Measurements from ENCODE around the gene LTBP3.
"Not testable (repeated sequence)": the region's sequence is repeated elsewhere in the genome, so short reads cannot be mapped to it uniquely, and the experiment has no call there.

Gene LTBP3

DNA sequence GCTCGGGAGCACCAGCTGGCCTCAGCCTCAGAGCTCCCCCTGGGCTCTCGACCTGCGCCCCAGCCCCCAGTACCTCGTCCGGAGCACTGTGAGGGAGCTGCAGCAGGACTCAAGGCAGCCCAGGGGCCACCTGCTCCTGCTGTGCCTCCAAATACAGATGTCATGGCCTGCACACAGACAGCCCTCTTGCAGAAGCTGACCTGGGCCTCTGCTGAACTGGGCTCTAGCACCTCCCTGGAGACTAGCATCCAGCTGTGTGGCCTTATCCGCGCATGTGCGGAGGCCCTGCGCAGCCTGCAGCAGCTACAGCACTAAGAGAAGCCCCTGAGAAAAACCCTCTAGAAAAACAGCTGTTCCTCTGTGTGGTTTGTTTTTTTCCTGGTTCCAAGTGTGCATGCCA lies 13.3 kb upstream of the LTBP3 start:
- no peak for DNase-seq (ENCODE audit: low read depth)

DNA sequence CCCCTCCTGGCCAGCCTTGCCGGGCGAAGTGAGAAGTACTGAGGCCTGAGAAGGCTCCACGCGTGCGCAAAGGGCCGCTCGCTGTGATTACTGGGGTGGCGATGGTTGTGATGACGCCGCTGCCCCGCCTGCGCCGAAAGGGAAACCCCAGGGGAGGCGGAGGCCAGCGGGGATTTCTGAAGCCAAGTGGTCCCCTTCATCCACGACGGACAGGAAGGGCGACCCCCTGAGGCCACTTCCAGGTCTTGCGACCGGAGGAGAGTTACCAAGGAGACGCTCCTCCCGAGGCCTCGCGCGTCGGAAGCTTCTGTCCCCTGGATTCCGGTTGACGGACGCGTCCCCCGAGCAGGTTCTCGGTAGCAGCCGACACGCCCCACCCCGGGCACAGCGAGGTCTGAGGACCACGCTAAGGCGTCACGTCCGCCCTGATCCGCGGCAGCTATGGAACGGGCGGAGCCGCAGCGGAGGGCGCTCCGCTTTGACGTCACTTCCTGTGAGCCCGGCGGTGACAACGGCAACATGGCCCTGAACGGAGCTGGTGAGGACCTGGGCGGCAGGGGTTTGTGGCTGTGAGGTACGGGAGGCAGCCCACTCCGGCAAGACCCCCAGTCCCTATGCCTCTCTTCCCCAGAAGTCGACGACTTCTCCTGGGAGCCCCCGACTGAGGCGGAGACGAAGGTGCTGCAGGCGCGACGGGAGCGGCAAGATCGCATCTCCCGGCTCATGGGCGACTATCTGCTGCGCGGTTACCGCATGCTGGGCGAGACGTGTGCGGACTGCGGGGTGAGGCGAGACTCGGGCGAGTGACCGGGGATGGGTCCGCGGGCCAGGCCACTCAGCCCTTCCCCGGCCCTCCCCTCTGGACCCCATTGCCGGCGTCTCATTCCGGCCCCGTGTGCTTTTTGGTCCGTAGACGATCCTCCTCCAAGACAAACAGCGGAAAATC lies 12.1 kb upstream of the LTBP3 start, which contains the start of gene ZNRD2:
ZNRD2 (plus strand) TSS at position 505 of the 946 bp plus-strand sequence; CDS start at position 520, 15 bp downstream.
- peak; percentile 97 for DNase-seq (ENCODE audit: low read depth)

DNA sequence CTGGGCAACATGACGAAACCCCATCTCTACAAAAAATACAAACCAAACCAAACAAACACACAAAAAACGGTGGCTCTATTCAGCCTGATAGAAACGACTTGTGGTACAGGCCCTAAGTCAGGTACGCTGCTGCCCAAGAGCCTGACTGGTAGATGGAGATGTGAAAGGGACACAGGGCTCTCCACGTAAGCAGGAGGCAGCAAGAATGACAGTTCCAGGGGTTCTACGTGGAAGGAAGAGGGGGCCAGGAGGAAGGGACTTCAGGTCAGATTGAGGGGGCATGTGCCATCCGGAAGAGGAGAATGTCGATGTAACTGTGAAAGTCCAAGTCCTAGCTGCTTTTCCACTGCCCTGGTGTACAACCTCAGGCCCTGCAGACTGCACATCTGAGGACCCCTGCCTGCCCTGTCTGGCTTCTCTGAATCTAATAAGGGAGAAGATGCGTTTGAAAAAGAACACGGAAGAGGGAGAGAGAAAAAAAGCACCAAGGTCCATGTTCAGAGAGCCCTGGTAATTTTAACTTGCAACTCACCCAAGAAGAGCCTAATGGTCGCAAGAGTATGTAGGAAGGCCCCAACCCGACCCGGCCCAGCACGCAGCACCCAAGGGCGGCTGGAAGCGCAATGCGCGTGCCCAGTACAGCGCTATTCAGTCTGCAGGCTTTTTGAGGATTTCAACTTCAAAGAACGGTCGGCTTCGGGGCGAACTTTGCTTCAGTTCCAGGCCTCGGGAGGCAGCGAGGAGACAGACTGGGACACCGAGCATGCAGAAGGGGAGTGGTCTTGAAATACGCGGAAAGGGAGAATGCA lies 11.2 kb upstream of the LTBP3 start:
- no peak for DNase-seq (ENCODE audit: low read depth)

DNA sequence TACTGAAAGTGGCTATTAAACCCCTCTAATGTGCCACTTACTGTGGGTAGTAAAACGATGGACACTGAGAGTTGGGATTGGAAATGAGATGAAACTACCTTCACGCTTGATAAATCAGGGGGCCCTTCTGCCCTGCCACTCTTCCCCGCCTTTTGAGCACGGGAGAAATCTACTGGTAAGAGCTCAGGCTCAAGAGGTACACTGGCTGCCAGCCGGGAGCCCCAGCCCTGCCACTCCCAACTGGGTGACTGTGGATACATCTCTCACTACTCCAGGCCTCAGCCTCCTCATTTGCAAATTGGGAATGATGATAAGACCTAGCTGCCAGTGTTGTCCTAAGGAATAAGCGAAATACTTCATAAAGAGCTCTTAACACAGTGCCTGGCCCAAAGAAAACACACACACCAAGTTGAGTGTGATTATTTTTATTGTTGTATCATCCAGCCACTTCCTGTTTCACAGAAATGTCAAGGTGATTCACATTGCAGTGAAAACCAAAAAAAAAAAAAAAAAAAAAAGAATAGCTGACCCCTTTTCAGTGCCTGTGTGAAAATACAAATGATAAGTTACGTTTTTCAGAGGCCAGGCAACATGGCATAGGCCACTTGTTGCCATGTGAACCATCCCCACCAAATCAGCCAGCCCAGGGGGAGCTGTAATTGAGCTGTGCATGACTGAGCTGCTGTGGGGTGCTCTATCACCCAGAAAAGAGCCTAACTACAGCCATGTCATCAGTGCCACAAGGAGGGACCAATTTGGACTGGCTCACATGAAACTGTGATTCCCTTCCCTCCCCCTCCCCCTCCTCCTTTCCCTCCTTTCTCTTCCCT lies 7.7 kb upstream of the LTBP3 start:
- DNase-seq (ENCODE audit: low read depth): no peak

DNA sequence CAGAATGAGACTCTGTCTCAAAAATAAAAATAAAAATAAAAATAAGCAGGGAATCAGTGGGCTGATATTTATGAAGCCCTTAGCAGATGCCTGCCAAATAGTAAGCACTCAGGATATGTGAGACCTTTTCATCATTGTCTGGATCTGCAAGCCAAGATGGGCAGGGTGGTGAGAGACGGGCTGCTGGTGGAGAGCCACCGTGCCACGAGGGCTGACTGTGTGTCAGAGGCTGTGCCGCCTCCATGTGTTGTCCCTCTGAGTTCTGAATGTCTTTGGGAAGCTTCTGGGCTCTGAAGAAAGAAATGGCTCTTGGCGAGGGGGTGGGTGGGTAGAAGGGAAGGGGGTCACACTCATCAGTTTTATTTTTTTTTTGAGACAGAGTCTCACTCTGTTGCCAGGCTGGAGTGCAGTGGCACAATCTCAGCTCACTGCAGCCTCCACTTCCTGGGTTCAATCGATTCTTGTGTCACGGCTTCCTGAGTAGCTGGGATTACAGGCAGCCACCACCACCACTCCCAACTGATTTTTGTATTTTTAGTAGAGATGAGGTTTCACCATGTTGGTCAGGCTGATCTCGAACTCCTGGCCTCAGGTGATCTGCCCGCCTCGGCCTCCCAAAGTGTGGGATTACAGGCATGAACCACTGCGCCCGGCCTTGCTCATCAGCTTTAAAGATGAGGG lies 6.9 kb upstream of the LTBP3 start:
- not testable (repeated sequence) for DNase-seq (ENCODE audit: low read depth)

DNA sequence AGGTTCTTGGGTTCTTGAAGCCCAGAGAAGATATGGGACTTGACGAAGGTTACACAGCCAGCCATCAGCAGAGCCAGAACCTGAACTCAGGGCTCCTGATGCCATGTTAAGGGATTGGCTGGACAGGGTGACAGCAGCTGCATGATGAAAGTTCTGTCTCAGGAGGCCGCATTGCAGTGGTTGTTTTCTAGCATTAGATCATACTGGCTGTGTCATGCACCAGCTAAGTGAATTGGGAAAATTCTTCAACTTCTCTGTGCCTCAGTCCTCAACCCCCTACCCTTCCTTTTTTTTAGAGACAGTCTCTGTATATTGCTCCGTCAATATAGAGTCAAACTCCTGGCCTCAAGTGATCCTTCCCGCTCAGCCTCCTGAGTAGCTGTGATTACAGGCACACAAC lies 5.4 kb upstream of the LTBP3 start:
- no peak for DNase-seq (ENCODE audit: low read depth)

DNA sequence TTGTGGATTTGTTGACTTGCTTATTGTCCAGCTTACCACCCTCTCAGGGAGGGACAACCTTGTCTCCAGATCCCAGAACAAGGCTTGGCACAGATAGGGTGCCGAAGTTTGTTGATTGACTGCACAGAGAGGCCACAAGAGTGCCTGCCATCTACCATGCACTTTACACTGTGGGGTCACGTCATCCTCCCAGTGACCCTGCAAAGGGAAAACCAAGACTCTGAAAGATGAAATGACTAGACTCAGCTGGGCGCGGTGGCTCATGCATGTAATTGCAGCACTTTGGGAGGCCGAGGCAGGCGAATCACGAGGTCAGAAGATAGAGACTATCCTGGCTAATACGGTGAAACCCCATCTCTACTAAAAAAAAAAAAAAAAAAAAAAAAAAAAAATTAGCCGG lies 4.6 kb upstream of the LTBP3 start:
- DNase-seq (ENCODE audit: low read depth): no peak

DNA sequence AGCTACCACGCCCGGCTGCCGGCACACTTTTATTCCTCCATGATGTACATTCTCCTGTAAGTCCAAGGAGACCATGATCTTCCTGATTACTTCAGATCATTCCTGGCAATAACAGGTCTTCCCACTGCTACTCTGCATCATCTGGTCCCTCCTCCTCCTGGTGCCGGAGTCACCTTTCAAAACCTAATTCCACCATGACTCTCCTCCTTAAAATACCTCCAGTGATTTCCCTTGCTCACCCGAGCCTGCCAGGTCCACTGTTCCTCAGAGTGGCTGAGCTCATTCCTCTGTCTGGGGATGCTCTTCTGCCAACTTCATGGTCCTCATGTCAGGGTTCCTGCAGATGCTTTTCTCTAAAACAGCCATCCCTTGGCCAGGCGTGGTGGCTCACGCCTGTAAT lies 3.9 kb upstream of the LTBP3 start:
- no peak for DNase-seq (ENCODE audit: low read depth)

DNA sequence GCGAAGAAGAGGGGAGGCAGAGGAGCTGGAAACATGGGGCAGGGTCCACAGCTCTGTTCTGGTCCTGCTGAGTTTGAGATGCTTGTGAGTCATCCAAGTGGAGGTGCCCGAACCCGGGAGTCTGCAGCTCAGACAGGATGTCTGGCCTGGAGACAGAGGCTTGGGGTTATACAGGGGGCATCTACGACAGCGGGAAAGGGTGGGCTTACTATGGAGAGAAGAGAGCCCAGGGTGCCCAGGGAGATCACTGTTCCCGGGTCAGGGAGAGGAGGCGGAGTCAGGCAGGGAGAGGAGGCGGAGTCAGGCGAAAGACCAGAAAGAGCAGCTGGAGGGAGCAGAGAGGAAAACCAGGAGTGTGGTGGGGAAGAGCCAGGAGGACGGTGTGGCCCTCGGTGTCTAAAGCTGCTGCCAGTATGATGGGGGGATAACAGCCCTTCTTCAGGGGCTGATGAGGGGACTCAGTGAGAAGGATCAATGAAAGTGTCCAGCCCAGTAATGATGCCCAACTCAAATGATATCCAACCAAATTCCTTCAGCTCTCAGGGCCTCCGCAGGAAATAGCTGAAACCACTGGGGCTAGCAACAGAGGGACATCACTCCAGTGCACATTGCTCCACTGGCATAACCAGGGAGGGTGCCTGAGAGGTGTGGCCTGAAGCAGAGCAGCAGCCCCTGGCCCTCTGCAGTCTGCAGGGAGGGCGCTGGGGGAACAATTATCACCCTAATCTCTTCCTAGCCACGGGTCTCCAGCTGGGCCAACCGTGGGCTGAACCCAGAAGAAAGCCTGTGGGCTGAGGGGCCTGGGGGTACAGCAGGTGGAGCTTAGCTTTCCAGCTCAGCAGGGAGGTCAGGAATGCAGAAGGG lies 2.6 kb upstream of the LTBP3 start:
- DNase-seq (ENCODE audit: low read depth): no peak

DNA sequence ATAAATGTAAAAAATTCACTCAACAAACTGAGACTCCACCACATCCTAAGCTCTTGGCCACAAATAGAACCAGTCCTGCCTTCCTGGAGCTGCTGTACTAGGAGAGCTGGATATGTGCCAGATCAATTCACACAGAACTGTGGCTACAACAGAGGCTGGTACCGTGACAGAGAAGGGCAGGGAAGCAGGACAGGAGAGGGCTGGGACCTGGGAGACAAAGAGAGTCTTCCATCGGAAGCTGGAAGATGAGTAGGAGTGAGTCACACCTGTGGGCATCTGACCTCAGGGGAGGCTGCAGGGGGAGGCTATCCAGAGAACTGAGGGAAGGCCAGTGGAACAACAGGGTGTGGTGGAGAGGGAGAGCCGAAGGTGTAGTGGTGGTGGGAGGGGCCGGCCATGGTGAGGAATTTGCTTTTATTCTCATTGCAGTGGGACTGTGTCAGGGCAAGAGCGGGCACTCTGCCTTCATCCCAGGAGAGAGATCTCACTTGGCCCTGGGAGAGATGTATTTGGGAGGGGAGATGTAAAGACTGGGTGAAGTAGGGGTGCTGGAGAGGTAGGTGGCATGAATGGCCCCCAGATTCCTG lies 1.9 kb upstream of the LTBP3 start:
- DNase-seq (ENCODE audit: low read depth): no peak

DNA sequence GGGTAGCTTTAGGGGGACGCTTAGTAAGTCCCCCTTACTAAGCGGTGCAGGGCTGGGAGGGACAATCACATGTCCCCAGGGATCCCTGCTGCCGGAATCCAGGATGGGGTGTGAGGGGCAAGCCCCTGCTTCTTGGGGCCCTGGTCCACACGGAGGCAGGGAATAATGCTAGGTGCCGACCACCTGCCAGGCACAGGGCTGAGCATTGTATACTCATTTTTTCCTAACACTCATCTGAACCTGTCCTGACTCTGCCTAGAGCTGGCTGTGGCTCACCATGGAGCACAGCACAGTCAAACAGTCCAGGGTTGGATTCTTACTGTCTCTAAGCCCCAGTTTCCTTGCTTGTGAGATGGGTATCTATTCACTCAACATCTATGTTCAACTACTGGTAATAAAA lies 1.4 kb upstream of the LTBP3 start:
- no peak for DNase-seq (ENCODE audit: low read depth)

DNA sequence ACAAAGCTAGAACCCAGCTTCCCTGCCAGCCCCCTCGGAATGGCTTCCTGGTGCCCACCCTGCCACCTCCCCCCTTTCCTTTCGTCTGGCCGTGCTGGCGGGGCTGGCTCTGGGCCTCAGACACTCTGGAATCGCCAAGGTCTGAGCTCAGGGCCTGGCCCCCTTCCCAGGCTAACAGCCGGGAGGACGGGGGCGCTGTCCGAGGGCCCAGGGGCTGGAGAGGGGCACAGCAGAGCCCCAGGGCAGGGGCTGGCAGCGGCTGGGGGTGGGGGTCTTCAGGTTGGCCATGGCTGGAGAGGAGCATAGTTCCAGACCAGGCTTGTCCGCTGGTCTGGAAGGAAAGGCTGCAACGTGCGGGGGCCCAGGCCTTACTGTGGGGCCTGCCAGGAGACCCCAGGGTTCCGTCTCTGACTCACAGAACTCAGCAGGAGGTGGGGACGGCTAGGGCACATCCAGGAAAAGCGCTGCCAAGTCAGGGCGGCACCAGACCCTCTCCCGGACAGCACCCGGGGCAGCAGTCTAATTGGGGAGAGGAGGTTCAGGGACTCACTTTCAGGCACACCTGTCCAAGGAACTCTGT lies 861 bp upstream of the LTBP3 start:
- DNase-seq (ENCODE audit: low read depth): no peak

DNA sequence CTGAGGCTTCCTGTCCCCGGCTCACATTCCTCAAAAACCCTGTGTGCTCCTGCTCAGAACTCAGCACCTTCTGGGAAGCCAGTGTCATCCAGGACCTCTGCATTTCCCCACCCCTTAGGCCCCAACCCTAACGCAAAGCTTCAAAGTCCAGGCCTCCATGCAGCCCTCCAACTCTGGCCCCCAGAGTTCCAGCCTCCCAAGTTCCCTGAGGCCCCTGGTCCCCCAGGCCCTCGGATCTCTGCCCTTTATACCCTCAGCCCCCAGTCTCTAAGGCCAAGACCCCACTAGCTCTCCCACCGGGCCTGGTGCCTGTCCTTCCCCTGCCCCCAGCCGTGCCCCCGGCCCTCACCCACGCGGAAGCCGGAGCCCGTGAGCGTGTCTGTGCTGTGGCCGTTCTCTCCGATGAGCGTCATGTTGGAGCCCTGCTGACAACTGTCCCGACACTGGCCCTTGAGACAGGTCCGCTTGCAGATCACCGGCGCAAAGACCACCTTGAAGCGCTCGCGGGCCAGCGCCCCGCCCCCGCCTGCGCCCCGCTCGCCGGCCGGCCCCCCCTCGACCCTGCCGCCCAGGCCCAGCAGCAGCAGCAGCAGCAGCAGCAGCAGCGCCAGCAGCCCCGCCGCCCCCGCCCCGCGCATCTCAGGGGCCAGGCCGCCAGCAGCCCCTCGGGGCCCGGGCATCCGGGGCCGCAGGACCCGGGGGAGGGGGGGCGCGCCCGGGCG lies 718 bp downstream of the LTBP3 start:
- no peak for DNase-seq (ENCODE audit: low read depth)

DNA sequence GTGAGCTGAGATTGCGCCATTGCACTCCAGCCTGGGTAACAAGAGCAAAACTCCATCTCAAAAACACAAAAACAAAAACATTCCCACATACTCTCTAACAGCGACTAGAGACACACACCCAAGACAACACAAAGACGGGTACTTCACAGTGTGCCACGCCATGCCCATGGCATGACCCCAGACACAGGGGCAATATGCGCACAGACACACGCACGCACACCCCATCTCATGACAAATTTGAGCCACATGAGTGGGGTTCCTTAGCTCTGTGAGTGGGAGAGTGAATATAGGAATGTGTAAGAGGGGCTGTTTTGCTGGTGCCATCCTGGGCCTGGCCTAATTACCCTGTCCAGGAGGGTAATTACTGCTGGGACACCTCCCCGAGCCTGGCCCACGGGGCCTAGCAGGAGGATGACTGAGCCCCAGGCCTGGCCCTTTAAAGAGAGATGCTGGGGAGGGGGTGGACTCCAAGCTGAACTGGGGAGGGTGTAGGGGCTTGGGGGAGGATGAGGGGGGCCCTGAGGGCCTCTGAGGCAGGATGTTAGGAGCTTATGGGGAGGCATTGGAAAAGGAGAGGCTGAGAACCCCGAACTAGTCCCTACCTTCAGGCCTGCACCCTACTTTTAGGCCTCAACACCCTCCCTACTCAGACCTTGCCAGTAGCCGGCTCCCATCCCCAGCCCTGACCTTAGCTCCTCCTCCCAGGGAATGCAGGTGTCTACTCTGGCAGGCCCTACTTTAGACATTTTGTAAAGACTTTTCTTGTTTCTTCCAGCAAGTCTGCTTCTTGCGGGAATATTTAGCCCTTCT lies 1.5 kb downstream of the LTBP3 start:
- DNase-seq (ENCODE audit: low read depth): no peak

DNA sequence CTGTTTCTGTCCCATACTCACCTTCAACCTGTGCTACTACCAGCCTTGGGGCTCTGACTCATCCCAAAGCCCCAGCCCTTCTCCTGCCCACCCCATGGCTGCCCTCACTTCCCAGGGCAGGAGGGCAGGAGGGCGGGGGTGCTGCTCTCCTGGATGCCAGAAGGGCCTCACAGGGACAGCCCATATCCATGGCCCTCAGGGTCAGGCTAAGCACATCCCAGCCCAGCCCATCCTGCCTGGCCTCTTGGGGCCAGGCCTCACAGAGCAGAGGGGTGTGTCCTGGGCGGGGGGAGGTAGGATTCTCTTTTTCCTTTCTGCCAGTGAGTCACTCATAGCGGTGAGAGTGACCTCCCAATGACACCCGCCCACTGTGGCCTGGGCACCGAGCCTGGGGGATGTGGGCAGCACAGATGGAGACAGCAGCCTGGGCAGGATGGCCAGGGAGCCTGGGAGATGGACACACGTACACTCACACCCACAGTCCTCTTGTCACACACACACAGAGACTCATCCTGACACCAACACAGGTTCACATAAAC lies 2.4 kb downstream of the LTBP3 start:
- DNase-seq (ENCODE audit: low read depth): no peak

DNA sequence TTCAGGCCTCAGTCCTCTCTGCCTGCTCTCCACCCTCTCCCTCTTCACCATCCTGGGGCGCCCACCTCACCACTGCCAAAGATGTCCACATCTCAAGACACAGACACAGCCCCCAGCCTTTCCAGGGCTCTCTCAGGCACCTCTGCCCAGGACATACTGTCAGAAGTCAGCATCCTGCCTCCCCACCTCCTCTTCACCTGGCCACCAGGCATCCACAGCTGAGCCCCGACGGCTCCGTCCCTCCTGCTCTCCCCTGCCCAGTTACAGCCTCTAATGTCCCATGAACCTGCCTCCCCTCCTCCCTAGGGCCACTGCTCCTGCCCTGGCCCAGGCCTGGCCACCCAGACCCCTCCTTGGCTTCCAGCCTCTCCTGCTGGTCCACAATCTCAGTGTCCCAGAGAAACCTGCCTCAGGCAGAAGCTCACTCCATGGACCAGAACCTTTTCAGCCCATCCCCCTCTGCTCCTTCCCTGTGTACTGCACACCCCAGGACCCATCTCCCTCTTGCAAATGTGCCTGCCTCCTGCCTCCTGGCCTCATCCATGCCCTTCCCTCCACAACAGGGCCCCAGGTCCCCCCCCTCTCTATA lies 3.2 kb downstream of the LTBP3 start:
- no peak for DNase-seq (ENCODE audit: low read depth)

DNA sequence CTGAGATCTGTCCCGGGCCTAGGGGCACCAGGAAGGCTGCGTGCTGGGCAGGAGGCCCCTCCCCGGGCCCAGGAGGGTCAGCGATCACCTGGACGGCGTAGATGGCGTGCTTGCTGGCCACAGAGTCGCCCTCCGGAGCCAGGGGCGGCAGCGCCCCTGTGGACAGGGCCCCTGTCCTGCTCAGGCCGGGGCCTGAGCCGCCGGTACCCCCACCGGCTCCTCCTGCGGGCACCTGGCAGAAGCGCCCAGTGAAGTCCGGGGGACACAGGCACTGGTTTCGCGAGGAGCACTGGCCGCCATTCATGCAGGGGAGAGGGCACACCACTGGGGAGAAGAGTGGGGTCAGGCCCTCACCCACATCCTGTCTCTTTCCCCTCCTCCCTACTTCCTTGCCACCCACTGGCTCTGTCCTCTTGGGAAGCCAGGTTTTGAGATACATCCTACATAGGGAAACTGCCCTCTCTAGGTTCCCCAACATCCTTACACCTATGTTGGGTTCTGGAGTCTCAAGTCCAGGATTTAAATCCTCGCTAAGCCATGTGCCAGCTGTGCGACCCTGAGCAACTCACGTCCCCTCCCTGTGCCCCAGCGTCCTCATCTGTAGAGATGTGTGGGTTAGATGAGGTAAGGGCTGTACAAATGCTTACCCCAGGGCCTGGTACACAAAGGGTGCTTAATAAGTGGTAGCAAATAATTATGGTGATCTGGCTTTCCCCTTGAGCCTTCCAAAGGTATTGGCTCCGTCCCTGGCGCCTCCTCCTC lies 3.9 kb downstream of the LTBP3 start:
- no peak for DNase-seq (ENCODE audit: low read depth)

Data from activated T-cell treated with anti-CD3 and anti-CD28 coated beads for 24 hours (primary cell).